ENCODE data around the gene CARD6. TPM values are rescaled to one million over a fixed set of nuclear protein-coding genes. Genes with fewer than 3 reads are reported as not detected.

Gene CARD6
- total and polyA plus RNA-seq, 9 of the 15 experiments (the other 6 are each of a cell fraction or from before 2014, with no cell fraction given) = 3.5 to 8.3 (median 5.9) TPM

DNA sequence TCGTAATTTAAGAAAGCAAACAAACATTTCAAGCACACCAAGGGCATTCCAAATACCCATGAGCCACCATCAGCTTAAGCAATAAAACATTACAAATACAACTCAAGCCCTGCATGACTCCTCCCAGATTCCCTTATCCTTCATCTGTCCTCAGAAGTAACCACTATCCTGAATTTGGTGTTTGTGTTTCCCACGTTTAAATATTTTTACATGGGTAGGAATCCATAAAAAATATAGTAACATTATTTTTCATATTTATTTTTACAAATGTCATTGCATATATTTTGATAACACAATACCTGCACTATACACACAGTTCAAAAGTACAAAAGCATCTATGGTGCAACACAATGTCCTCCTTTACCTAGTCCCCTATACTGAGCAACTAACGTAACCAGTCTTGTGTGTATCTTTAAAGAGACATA is 49.4 kb upstream of the CARD6 start:
- BruUV-seq (replicated peaks) = no TSS peak
- no peaks in the 10 kb centered on the region for H3K9me1 ChIP-seq (ENCODE audit: control insufficient read depth, insufficient read depth, low read length)
- no peak overlapping the region for H3K4me3 ChIP-seq
- DNase-seq (ENCODE audit: extremely low read depth in 1 of 4, low spot score in 3 of 4) (peak in 2 of 4 experiments; percentile 41 to 53), ATAC-seq (peak; percentile 81), FAIRE-seq (no peak)
- H3K27ac ChIP-seq (ENCODE audit: extremely low read depth, low read depth, low read length) = peak overlapping the region; percentile 15; the same call in 1 of the 3 replicates
- no peak overlapping the region for H3K9ac ChIP-seq (ENCODE audit: insufficient read depth in 1 of 2, low read depth in 2 of 2, low read length in 2 of 2)
- H2AFZ ChIP-seq (ENCODE audit: low read depth, low read length) = no peak overlapping the region
- H3K36me3 ChIP-seq (ENCODE audit: control insufficient read depth, insufficient read depth, low read length) = peaks cover 39% of the 10 kb centered on the region; the same call in 2 of the 3 replicates
- in situ Hi-C loops (cut with MboI) (no loop called here), intact Hi-C loops (cut with micrococcal nuclease) (no loop called here)
- no peaks in the 10 kb centered on the region for H3K9me3 ChIP-seq (replicated peaks; ENCODE audit: control insufficient read depth, insufficient read depth, low read depth, low read length)
- H3K4me2 ChIP-seq (ENCODE audit: insufficient read depth, low read length) = no peak overlapping the region; the same call in 1 of the 2 replicates
- ChIA-PET POLR2A (interaction anchor here (0.7 to 1.6 kb wide), 7 partner anchors 10 to 45 kb away, joined by 3 to 7 read pairs (median 4); partner anchors contain the start of gene TTC33), CTCF (ENCODE audit: low intra/inter-chr PET ratio) (interaction anchor here (0.6 kb wide), 1 partner anchor 44 kb away, joined by 3 read pairs; no protein-coding TSS in a partner anchor)
- no peaks in the 10 kb centered on the region; a peak in 1 of 5 replicates for H3K27me3 ChIP-seq (ENCODE audit: control insufficient read depth in 2 of 2, insufficient read depth in 2 of 2, low read length in 2 of 2)
- WGBS (ENCODE audit: insufficient coverage, low coverage, missing lambda C conversion rate) = 12% methylated on average over 3 of the region's 3 CpGs
- H3K79me2 ChIP-seq (ENCODE audit: control insufficient read depth, insufficient read depth, low read length) = peaks cover 100% of the 10 kb centered on the region
- H4K20me1 ChIP-seq (replicated peaks; ENCODE audit: control insufficient read depth, insufficient read depth, low read length) = peaks cover 13% of the 10 kb centered on the region
- H3K4me1 ChIP-seq (replicated peaks in 1 of 2; ENCODE audit: control insufficient read depth in 2 of 2, insufficient read depth in 2 of 2, low read length in 2 of 2) = peaks cover 15 to 32% of the 10 kb centered on the region in 2 experiments; a peak in 4 of 5 replicates
- no peak for TF ChIP-seq CEBPG (CRISPR knock-in tag; IDR thresholded peaks at IDR 0.05)
- TF ChIP-seq CEBPG (tag; conservative IDR thresholded peaks at IDR 0.05 in 1 of 2, IDR thresholded peaks at IDR 0.05 in 1 of 2) = peak in 1 of 2 experiments; percentile 58; a peak in 3 of 4 replicates
- TF ChIP-seq, protein P1, sequence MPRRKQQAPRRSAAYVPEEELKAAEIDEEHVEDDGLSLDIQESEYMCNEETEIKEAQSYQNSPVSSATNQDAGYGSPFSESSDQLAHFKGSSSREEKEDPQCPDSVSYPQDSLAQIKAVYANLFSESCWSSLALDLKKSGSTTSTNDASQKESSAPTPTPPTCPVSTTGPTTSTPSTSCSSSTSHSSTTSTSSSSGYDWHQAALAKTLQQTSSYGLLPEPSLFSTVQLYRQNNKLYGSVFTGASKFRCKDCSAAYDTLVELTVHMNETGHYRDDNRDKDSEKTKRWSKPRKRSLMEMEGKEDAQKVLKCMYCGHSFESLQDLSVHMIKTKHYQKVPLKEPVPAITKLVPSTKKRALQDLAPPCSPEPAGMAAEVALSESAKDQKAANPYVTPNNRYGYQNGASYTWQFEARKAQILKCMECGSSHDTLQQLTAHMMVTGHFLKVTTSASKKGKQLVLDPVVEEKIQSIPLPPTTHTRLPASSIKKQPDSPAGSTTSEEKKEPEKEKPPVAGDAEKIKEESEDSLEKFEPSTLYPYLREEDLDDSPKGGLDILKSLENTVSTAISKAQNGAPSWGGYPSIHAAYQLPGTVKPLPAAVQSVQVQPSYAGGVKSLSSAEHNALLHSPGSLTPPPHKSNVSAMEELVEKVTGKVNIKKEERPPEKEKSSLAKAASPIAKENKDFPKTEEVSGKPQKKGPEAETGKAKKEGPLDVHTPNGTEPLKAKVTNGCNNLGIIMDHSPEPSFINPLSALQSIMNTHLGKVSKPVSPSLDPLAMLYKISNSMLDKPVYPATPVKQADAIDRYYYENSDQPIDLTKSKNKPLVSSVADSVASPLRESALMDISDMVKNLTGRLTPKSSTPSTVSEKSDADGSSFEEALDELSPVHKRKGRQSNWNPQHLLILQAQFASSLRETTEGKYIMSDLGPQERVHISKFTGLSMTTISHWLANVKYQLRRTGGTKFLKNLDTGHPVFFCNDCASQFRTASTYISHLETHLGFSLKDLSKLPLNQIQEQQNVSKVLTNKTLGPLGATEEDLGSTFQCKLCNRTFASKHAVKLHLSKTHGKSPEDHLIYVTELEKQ (CRISPR knock-in tag; IDR thresholded peaks at IDR 0.05) = no peak
- TF ChIP-seq MTF1 (CRISPR knock-in tag; IDR thresholded peaks at IDR 0.05; ENCODE audit: borderline replicate concordance) = no peak
- TF ChIP-seq CC2D1A (IDR thresholded peaks at IDR 0.05) = no peak
- TF ChIP-seq, protein P2, sequence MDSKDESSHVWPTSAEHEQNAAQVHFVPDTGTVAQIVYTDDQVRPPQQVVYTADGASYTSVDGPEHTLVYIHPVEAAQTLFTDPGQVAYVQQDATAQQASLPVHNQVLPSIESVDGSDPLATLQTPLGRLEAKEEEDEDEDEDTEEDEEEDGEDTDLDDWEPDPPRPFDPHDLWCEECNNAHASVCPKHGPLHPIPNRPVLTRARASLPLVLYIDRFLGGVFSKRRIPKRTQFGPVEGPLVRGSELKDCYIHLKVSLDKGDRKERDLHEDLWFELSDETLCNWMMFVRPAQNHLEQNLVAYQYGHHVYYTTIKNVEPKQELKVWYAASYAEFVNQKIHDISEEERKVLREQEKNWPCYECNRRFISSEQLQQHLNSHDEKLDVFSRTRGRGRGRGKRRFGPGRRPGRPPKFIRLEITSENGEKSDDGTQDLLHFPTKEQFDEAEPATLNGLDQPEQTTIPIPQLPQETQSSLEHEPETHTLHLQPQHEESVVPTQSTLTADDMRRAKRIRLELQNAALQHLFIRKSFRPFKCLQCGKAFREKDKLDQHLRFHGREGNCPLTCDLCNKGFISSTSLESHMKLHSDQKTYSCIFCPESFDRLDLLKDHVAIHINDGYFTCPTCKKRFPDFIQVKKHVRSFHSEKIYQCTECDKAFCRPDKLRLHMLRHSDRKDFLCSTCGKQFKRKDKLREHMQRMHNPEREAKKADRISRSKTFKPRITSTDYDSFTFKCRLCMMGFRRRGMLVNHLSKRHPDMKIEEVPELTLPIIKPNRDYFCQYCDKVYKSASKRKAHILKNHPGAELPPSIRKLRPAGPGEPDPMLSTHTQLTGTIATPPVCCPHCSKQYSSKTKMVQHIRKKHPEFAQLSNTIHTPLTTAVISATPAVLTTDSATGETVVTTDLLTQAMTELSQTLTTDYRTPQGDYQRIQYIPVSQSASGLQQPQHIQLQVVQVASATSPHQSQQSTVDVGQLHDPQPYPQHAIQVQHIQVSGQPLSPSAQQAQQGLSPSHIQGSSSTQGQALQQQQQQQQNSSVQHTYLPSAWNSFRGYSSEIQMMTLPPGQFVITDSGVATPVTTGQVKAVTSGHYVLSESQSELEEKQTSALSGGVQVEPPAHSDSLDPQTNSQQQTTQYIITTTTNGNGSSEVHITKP (IDR thresholded peaks at IDR 0.05; ENCODE audit: partially characterized antibody) = peak; percentile 49
- TF ChIP-seq E4F1 (CRISPR knock-in tag; IDR thresholded peaks at IDR 0.05; ENCODE audit: borderline replicate concordance) = no peak
- no peak for TF ChIP-seq BRF2 (IDR thresholded peaks at IDR 0.05; ENCODE audit: borderline replicate concordance, insufficient read depth, insufficient read length)
- peak; percentile 62 for TF ChIP-seq CEBPB (tag; IDR thresholded peaks at IDR 0.05)
- peak; percentile 60 for TF ChIP-seq HNRNPLL (IDR thresholded peaks at IDR 0.05; ENCODE audit: low read depth, low read length, poor library complexity, severe bottlenecking)
